GM23338 (cell line): ENCODE results near the gene PRSS33. TPM values are rescaled to one million over a fixed set of nuclear protein-coding genes. Genes with fewer than 3 reads are reported as not detected.

Experiments
- ATAC-seq: fragments of 200-7000 bp; cut with Tn5 transposase; 3 replicates; pipeline ENCODE4 v1.9.1; 2020
- DNase-seq: peaks from one replicate; pipeline ENCODE4 v3.0.0-alpha.2; 2015; ENCODE audit warnings: low spot score
- H2AFZ ChIP-seq: fragments of 200-600 bp; sonication (generic); 2 replicates; pipeline ENCODE4 v1.8.0; 2016; ENCODE audit warnings: antibody characterized with exemption, mild to moderate bottlenecking, moderate library complexity
- H3F3A ChIP-seq: fragments of 200-600 bp; sonication (generic); replicated peaks from 2 replicates; pipeline ENCODE4 v1.8.0; 2017; ENCODE audit warnings: antibody characterized with exemption, mixed run types, low read depth
- H3K27ac ChIP-seq: fragments of 200-600 bp; sonication (generic); 2 replicates; pipeline ENCODE4 v1.6.1; 2016; ENCODE audit warnings: low read depth
- H3K27me3 ChIP-seq: fragments of 200-600 bp; sonication (generic); 2 replicates; pipeline ENCODE4 v1.8.0; 2016; ENCODE audit warnings: mild to moderate bottlenecking, mixed run types, moderate library complexity; ENCODE audit not compliant: insufficient read depth
- H3K36me3 ChIP-seq: fragments of 200-600 bp; sonication (generic); 2 replicates; pipeline ENCODE4 v1.8.0; 2016; ENCODE audit warnings: mild to moderate bottlenecking; ENCODE audit not compliant: insufficient read depth
- H3K4me1 ChIP-seq: fragments of 200-600 bp; sonication (generic); 2 replicates; pipeline ENCODE4 v1.8.0; 2016; ENCODE audit warnings: mild to moderate bottlenecking, moderate library complexity; ENCODE audit not compliant: insufficient read depth
- H3K4me2 ChIP-seq: fragments of 200-600 bp; sonication (generic); 2 replicates; pipeline ENCODE4 v1.7.1; 2017; ENCODE audit warnings: mixed run types
- H3K4me3 ChIP-seq: fragments of 200-600 bp; sonication (generic); 2 replicates; pipeline ENCODE4 v1.6.1; 2016; ENCODE audit warnings: mixed run types
- H3K79me2 ChIP-seq: fragments of 200-600 bp; sonication (generic); replicated peaks from 2 replicates; pipeline ENCODE4 v1.8.0; 2017; ENCODE audit warnings: mild to moderate bottlenecking; ENCODE audit not compliant: insufficient read depth
- H3K9me2 ChIP-seq: fragments of 200-600 bp; sonication (generic); 2 replicates; pipeline ENCODE4 v1.8.0; 2017; ENCODE audit not compliant: insufficient read depth
- H4K20me1 ChIP-seq: fragments of 200-600 bp; sonication (generic); replicated peaks from 2 replicates; pipeline ENCODE4 v1.8.0; 2017; ENCODE audit warnings: mild to moderate bottlenecking; ENCODE audit not compliant: insufficient read depth
- H3K27ac Mint-ChIP-seq: 2 replicates; pipeline ENCODE4 v1.8.0; 2020; ENCODE audit warnings: inconsistent platforms, mild to moderate bottlenecking, moderate library complexity, mixed read lengths
- H3K27me3 Mint-ChIP-seq: 3 replicates; pipeline ENCODE4 v1.8.0; 2022; ENCODE audit warnings: low read depth, mild to moderate bottlenecking, moderate library complexity, mixed read lengths, inconsistent platforms; ENCODE audit not compliant: insufficient read depth, poor library complexity
- H3K36me3 Mint-ChIP-seq: 3 replicates; pipeline ENCODE4 v1.8.0; 2021; ENCODE audit warnings: low read depth, mild to moderate bottlenecking, inconsistent platforms, moderate library complexity, mixed read lengths
- H3K4me1 Mint-ChIP-seq: 3 replicates; pipeline ENCODE4 v1.8.0; 2020; ENCODE audit warnings: mild to moderate bottlenecking, inconsistent platforms, mixed read lengths
- H3K4me3 Mint-ChIP-seq: 3 replicates; pipeline ENCODE4 v1.8.0; 2021; ENCODE audit warnings: moderate library complexity, mild to moderate bottlenecking, inconsistent platforms, mixed read lengths
- H3K9me3 Mint-ChIP-seq: 3 replicates; pipeline ENCODE4 v1.8.0; 2020; ENCODE audit warnings: moderate library complexity, mild to moderate bottlenecking, inconsistent platforms, mixed read lengths
- CREB1 ChIP-seq: fragments of 250-450 bp; sonication (Bioruptor Pico); IDR thresholded peaks from 2 replicates; pipeline ENCODE4 v1.5.0; 2020; ENCODE audit warnings: low read depth, mild to moderate bottlenecking, moderate library complexity
- EZH2 ChIP-seq: fragments of 200-600 bp; sonication (generic); IDR thresholded peaks from one replicate; pipeline ENCODE4 v1.8.0; 2017; ENCODE audit warnings: antibody characterized with exemption, mild to moderate bottlenecking, low read depth; ENCODE audit not compliant: unreplicated experiment
- EZH2phosphoT487 ChIP-seq: fragments of 200-600 bp; sonication (generic); IDR thresholded peaks from one replicate; pipeline ENCODE4 v1.8.1; 2018; ENCODE audit warnings: antibody characterized with exemption; ENCODE audit not compliant: unreplicated experiment
- JUNB ChIP-seq: IDR thresholded peaks from one replicate; pipeline ENCODE4 v1.6.1; 2016; ENCODE audit warnings: antibody characterized with exemption; ENCODE audit not compliant: unreplicated experiment
- NANOG ChIP-seq: IDR thresholded peaks from 2 replicates; pipeline ENCODE4 v1.6.1; 2016; ENCODE audit warnings: antibody characterized with exemption, borderline replicate concordance
- STAT1 ChIP-seq: IDR thresholded peaks from one replicate; pipeline ENCODE4 v1.6.1; 2016; ENCODE audit warnings: antibody characterized with exemption; ENCODE audit not compliant: unreplicated experiment
- ZNF114 ChIP-seq: fragments of 250-450 bp; sonication (Bioruptor Pico); IDR thresholded peaks from 2 replicates; pipeline ENCODE4 v1.5.0; 2020; ENCODE audit warnings: mild to moderate bottlenecking, moderate library complexity
- polyA plus RNA-seq: library from polyadenylated mRNA; unstranded; fragments of >200 nt; fragmentation: Nextera tagmentation; extraction: Ambion mirVana; gene quantifications from 2 replicates; pipeline ENCODE4 v1.2.1, GENCODE V29; 2016
- total RNA-seq: library from RNA; depleted of rRNA; stranded (reverse); fragments of >200 nt; shearing (Covaris generic); gene quantifications from 2 replicates; pipeline ENCODE4 v1.2.3, GENCODE V29; 2014
- TF ChIP-seq, protein P1 (sequence below): fragments of 250-450 bp; sonication (Bioruptor Pico); IDR thresholded peaks from 2 replicates; pipeline ENCODE4 v1.5.0; 2020; ENCODE audit warnings: mild to moderate bottlenecking, moderate library complexity
- TF ChIP-seq, protein P2 (sequence below): IDR thresholded peaks from one replicate; pipeline ENCODE4 v1.6.1; 2018; ENCODE audit warnings: antibody characterized with exemption; ENCODE audit not compliant: unreplicated experiment
- TF ChIP-seq, protein P3 (sequence below), 2 experiments: fragments of 200-600 bp in 1 of 2; sonication (generic) in 1 of 2; conservative IDR thresholded peaks; 2 replicates each; pipeline versions ENCODE4 v1.5.1 to v1.6.1; 2016 to 2017; ENCODE audit warnings: antibody characterized with exemption in 2 of 2, low read depth in 2 of 2, mild to moderate bottlenecking in 2 of 2, moderate library complexity in 1 of 2
- TF ChIP-seq, protein P4 (sequence below): IDR thresholded peaks from 2 replicates; pipeline ENCODE4 v1.6.1; 2016; ENCODE audit warnings: antibody characterized with exemption

Gene PRSS33
- total and polyA plus RNA-seq, 2 experiments from 2014 or later = 0.24 to 1.4 TPM

DNA sequence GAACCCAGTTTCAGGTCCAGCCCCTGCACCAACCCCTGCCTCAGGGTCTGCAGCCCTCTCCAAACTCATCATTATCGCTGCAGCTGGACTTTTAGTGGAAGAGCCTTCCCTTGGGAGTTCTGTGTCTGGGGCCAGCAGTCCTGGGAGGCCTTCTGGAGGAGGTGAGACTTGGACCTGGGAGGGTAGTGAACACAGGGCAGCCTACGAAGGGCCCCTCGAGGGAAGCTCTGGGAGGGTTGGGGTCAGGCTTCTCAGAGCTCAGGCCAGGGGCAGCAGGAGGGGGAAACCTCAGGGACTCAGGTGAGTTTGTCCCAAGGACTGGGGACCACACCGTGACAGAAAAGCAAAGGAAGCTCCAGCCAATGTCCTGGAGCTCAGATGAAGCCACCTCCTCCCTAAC lies 46.2 kb downstream of the PRSS33 start:
- Histone ChIP-seq H3K36me3 (no peaks in the 10 kb centered on the region), H3K27ac (no peak overlapping the region), H3K4me1 (no peaks in the 10 kb centered on the region), H4K20me1 (no peaks in the 10 kb centered on the region), H3F3A (no peaks in the 10 kb centered on the region), H2AFZ (no peak overlapping the region), H3K9me2 (no peaks in the 10 kb centered on the region), H3K79me2 (no peaks in the 10 kb centered on the region), H3K4me3 (no peak overlapping the region), H3K27me3 (no peaks in the 10 kb centered on the region), H3K4me2 (no peak overlapping the region)
- Mint-ChIP-seq H3K4me1 (peaks cover 3% of the 10 kb centered on the region; the same call in 1 of the 3 replicates), H3K27me3 (peaks cover 9% of the 10 kb centered on the region), H3K9me3 (no peaks in the 10 kb centered on the region), H3K4me3 (no peak overlapping the region), H3K27ac (no peak overlapping the region), H3K36me3 (no peaks in the 10 kb centered on the region; the same call in 2 of the 3 replicates)
- ATAC-seq (no peak), DNase-seq (no peak)
- no peak for TF ChIP-seq NANOG
- no peak for TF ChIP-seq STAT1
- TF ChIP-seq ZNF114 = no peak
- no peak for TF ChIP-seq CREB1 (CRISPR knock-in tag)
- TF ChIP-seq, protein P1, sequence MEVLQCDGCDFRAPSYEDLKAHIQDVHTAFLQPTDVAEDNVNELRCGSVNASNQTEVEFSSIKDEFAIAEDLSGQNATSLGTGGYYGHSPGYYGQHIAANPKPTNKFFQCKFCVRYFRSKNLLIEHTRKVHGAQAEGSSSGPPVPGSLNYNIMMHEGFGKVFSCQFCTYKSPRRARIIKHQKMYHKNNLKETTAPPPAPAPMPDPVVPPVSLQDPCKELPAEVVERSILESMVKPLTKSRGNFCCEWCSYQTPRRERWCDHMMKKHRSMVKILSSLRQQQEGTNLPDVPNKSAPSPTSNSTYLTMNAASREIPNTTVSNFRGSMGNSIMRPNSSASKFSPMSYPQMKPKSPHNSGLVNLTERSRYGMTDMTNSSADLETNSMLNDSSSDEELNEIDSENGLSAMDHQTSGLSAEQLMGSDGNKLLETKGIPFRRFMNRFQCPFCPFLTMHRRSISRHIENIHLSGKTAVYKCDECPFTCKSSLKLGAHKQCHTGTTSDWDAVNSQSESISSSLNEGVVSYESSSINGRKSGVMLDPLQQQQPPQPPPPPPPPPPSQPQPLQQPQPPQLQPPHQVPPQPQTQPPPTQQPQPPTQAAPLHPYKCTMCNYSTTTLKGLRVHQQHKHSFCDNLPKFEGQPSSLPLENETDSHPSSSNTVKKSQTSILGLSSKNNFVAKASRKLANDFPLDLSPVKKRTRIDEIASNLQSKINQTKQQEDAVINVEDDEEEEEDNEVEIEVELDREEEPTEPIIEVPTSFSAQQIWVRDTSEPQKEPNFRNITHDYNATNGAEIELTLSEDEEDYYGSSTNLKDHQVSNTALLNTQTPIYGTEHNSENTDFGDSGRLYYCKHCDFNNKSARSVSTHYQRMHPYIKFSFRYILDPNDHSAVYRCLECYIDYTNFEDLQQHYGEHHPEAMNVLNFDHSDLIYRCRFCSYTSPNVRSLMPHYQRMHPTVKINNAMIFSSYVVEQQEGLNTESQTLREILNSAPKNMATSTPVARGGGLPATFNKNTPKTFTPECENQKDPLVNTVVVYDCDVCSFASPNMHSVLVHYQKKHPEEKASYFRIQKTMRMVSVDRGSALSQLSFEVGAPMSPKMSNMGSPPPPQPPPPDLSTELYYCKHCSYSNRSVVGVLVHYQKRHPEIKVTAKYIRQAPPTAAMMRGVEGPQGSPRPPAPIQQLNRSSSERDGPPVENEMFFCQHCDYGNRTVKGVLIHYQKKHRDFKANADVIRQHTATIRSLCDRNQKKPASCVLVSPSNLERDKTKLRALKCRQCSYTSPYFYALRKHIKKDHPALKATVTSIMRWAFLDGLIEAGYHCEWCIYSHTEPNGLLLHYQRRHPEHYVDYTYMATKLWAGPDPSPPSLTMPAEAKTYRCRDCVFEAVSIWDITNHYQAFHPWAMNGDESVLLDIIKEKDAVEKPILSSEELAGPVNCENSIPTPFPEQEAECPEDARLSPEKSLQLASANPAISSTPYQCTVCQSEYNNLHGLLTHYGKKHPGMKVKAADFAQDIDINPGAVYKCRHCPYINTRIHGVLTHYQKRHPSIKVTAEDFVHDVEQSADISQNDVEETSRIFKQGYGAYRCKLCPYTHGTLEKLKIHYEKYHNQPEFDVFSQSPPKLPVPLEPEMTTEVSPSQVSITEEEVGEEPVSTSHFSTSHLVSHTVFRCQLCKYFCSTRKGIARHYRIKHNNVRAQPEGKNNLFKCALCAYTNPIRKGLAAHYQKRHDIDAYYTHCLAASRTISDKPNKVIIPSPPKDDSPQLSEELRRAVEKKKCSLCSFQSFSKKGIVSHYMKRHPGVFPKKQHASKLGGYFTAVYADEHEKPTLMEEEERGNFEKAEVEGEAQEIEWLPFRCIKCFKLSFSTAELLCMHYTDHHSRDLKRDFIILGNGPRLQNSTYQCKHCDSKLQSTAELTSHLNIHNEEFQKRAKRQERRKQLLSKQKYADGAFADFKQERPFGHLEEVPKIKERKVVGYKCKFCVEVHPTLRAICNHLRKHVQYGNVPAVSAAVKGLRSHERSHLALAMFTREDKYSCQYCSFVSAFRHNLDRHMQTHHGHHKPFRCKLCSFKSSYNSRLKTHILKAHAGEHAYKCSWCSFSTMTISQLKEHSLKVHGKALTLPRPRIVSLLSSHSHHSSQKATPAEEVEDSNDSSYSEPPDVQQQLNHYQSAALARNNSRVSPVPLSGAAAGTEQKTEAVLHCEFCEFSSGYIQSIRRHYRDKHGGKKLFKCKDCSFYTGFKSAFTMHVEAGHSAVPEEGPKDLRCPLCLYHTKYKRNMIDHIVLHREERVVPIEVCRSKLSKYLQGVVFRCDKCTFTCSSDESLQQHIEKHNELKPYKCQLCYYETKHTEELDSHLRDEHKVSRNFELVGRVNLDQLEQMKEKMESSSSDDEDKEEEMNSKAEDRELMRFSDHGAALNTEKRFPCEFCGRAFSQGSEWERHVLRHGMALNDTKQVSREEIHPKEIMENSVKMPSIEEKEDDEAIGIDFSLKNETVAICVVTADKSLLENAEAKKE = no peak
- TF ChIP-seq JUNB = no peak
- TF ChIP-seq EZH2 = no peak
- TF ChIP-seq EZH2phosphoT487 = no peak
- TF ChIP-seq, protein P2, sequence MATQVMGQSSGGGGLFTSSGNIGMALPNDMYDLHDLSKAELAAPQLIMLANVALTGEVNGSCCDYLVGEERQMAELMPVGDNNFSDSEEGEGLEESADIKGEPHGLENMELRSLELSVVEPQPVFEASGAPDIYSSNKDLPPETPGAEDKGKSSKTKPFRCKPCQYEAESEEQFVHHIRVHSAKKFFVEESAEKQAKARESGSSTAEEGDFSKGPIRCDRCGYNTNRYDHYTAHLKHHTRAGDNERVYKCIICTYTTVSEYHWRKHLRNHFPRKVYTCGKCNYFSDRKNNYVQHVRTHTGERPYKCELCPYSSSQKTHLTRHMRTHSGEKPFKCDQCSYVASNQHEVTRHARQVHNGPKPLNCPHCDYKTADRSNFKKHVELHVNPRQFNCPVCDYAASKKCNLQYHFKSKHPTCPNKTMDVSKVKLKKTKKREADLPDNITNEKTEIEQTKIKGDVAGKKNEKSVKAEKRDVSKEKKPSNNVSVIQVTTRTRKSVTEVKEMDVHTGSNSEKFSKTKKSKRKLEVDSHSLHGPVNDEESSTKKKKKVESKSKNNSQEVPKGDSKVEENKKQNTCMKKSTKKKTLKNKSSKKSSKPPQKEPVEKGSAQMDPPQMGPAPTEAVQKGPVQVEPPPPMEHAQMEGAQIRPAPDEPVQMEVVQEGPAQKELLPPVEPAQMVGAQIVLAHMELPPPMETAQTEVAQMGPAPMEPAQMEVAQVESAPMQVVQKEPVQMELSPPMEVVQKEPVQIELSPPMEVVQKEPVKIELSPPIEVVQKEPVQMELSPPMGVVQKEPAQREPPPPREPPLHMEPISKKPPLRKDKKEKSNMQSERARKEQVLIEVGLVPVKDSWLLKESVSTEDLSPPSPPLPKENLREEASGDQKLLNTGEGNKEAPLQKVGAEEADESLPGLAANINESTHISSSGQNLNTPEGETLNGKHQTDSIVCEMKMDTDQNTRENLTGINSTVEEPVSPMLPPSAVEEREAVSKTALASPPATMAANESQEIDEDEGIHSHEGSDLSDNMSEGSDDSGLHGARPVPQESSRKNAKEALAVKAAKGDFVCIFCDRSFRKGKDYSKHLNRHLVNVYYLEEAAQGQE = no peak
- TF ChIP-seq, protein P3, sequence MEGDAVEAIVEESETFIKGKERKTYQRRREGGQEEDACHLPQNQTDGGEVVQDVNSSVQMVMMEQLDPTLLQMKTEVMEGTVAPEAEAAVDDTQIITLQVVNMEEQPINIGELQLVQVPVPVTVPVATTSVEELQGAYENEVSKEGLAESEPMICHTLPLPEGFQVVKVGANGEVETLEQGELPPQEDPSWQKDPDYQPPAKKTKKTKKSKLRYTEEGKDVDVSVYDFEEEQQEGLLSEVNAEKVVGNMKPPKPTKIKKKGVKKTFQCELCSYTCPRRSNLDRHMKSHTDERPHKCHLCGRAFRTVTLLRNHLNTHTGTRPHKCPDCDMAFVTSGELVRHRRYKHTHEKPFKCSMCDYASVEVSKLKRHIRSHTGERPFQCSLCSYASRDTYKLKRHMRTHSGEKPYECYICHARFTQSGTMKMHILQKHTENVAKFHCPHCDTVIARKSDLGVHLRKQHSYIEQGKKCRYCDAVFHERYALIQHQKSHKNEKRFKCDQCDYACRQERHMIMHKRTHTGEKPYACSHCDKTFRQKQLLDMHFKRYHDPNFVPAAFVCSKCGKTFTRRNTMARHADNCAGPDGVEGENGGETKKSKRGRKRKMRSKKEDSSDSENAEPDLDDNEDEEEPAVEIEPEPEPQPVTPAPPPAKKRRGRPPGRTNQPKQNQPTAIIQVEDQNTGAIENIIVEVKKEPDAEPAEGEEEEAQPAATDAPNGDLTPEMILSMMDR (conservative IDR thresholded peaks at IDR 0.05; ENCODE audit: low read depth in 2 of 2) = no peak
- TF ChIP-seq, protein P4, sequence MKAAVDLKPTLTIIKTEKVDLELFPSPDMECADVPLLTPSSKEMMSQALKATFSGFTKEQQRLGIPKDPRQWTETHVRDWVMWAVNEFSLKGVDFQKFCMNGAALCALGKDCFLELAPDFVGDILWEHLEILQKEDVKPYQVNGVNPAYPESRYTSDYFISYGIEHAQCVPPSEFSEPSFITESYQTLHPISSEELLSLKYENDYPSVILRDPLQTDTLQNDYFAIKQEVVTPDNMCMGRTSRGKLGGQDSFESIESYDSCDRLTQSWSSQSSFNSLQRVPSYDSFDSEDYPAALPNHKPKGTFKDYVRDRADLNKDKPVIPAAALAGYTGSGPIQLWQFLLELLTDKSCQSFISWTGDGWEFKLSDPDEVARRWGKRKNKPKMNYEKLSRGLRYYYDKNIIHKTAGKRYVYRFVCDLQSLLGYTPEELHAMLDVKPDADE = no peak
